ENCODE data around the gene ITGB8. TPM values are rescaled to one million over a fixed set of nuclear protein-coding genes. Genes with fewer than 3 reads are reported as not detected.

ITGB8 gene
- total RNA-seq, 1 donor from 2014 or later, result 0.69 TPM

- no peak for DNase-seq (ENCODE audit: low spot score)
- Mint-ChIP-seq H3K4me1 (ENCODE audit: unreplicated experiment) (no peaks in the 10 kb centered on the region), H3K9me3 (ENCODE audit: unreplicated experiment) (no peaks in the 10 kb centered on the region), H3K27me3 (ENCODE audit: unreplicated experiment) (peaks cover 5% of the 10 kb centered on the region), H3K27ac (ENCODE audit: unreplicated experiment) (no peak overlapping the region), H3K36me3 (ENCODE audit: low read depth, unreplicated experiment) (no peaks in the 10 kb centered on the region), H3K4me3 (ENCODE audit: unreplicated experiment) (no peak overlapping the region)
- no peak for TF ChIP-seq CTCF (IDR thresholded peaks at IDR 0.05; ENCODE audit: unreplicated experiment)
Measured at GRCh38 chr7:20441346-20441745, 110.6 kb downstream of the ITGB8 start.

GRCh38 chr7:20441991-20442441 lies 111.3 kb downstream of the ITGB8 start:
- Mint-ChIP-seq H3K36me3 (ENCODE audit: low read depth, unreplicated experiment) (no peaks in the 10 kb centered on the region), H3K4me1 (ENCODE audit: unreplicated experiment) (no peaks in the 10 kb centered on the region), H3K9me3 (ENCODE audit: unreplicated experiment) (no peaks in the 10 kb centered on the region), H3K4me3 (ENCODE audit: unreplicated experiment) (no peak overlapping the region), H3K27ac (ENCODE audit: unreplicated experiment) (no peak overlapping the region), H3K27me3 (ENCODE audit: unreplicated experiment) (peaks cover 5% of the 10 kb centered on the region)
- TF ChIP-seq CTCF (IDR thresholded peaks at IDR 0.05; ENCODE audit: unreplicated experiment), result no peak
- no peak for DNase-seq (ENCODE audit: low spot score)

GRCh38 chr7:20442951-20443350 lies 112.3 kb downstream of the ITGB8 start:
- no peak for DNase-seq (ENCODE audit: low spot score)
- no peak overlapping the region for H3K4me3 Mint-ChIP-seq (ENCODE audit: unreplicated experiment)
- no peaks in the 10 kb centered on the region for H3K4me1 Mint-ChIP-seq (ENCODE audit: unreplicated experiment)
- no peaks in the 10 kb centered on the region for H3K36me3 Mint-ChIP-seq (ENCODE audit: low read depth, unreplicated experiment)
- no peak for TF ChIP-seq CTCF (IDR thresholded peaks at IDR 0.05; ENCODE audit: unreplicated experiment)
- H3K27me3 Mint-ChIP-seq (ENCODE audit: unreplicated experiment), result peaks cover 5% of the 10 kb centered on the region
- no peak overlapping the region for H3K27ac Mint-ChIP-seq (ENCODE audit: unreplicated experiment)
- no peaks in the 10 kb centered on the region for H3K9me3 Mint-ChIP-seq (ENCODE audit: unreplicated experiment)

GRCh38 chr7:20444030-20444800 lies 113.5 kb downstream of the ITGB8 start:
- no peaks in the 10 kb centered on the region for H3K4me1 Mint-ChIP-seq (ENCODE audit: unreplicated experiment)
- H3K27me3 Mint-ChIP-seq (ENCODE audit: unreplicated experiment), result peaks cover 5% of the 10 kb centered on the region
- no peaks in the 10 kb centered on the region for H3K9me3 Mint-ChIP-seq (ENCODE audit: unreplicated experiment)
- DNase-seq (ENCODE audit: low spot score), result no peak
- no peak overlapping the region for H3K4me3 Mint-ChIP-seq (ENCODE audit: unreplicated experiment)
- no peaks in the 10 kb centered on the region for H3K36me3 Mint-ChIP-seq (ENCODE audit: low read depth, unreplicated experiment)
- no peak for TF ChIP-seq CTCF (IDR thresholded peaks at IDR 0.05; ENCODE audit: unreplicated experiment)
- H3K27ac Mint-ChIP-seq (ENCODE audit: unreplicated experiment), result no peak overlapping the region

GRCh38 chr7:20447021-20447650 lies 116.4 kb downstream of the ITGB8 start:
- Mint-ChIP-seq H3K36me3 (ENCODE audit: low read depth, unreplicated experiment) (no peaks in the 10 kb centered on the region), H3K4me1 (ENCODE audit: unreplicated experiment) (no peaks in the 10 kb centered on the region), H3K27me3 (ENCODE audit: unreplicated experiment) (peaks cover 5% of the 10 kb centered on the region), H3K27ac (ENCODE audit: unreplicated experiment) (no peak overlapping the region), H3K9me3 (ENCODE audit: unreplicated experiment) (no peaks in the 10 kb centered on the region), H3K4me3 (ENCODE audit: unreplicated experiment) (no peak overlapping the region)
- no peak for DNase-seq (ENCODE audit: low spot score)
- no peak for TF ChIP-seq CTCF (IDR thresholded peaks at IDR 0.05; ENCODE audit: unreplicated experiment)
